Glomerular visceral epithelial cell (primary cell): ENCODE results near the gene IRAK1.

Experiments
- DNase-seq: peaks from one replicate; pipeline ENCODE4 v3.0.0-alpha.2; 2016; ENCODE audit errors: extremely low spot score

IRAK1 gene

DNA sequence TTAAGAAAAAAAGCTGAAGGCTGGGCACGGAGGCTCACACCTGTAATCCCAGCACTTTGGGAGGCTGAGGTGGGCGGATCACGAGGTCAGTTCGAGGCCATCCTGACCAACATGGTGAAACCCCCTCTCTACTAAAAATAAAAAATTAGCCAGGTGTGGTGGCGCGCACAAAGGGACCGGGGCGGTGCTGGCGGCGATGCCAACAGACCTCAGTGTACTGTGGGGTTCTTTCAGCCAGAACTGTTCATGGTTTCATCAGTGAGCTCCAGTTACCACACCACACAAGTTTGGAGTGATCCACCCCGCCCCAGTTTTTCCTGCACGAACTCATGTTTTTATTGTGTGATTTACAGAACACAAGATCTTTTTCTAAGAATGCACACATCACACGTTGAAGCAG is 21.2 kb upstream of the IRAK1 start:
- DNase-seq: no peak

DNA sequence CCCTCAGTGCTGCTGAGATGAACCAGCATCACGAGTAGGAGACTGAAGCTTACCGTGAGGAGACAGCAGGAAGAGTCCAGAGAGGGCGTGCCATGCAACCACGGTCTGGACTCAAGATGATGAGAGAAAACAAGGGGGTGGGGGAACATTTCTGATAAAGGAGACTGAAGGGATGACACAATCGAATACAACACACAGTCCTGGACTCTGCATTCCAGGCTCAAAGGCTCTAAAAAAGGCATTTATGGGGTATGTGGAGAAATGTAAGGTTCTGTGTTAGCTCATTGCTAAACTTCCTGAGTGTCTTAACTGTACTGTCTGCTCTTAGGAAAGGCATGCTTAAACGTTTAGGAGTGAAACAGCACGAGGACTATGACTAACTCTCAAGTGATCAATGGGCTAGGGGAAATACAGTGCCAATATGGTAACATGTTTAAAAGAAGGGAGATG is 20.6 kb upstream of the IRAK1 start:
- DNase-seq: no peak

GRCh38 chrX:154039577-154039976 is 19.9 kb upstream of the IRAK1 start:
- DNase-seq: no peak

GRCh38 chrX:154038656-154039055 is 19.0 kb upstream of the IRAK1 start:
- no peak for DNase-seq

GRCh38 chrX:154037754-154038153 is 18.1 kb upstream of the IRAK1 start:
- no peak for DNase-seq

DNA sequence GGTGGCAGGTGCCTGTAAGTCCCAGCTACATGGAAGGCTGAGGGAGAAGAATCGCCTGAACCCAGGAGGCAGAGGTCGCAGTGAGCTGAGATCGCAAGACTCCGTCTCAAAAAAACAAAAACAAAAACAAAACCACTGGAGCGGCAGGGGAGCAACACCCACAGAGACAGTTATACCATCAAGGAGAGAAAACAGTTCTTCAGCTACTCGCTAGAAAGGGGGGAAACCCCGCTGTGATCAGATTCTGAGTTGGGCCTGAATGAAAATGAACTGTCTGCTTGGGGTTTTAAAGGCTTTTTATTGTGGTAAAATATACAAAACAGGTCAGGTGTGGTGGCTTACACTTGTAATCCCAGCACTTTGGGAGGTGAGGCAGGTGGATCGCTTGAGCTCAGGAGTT is 16.8 kb upstream of the IRAK1 start:
- DNase-seq: no peak

- DNase-seq: no peak
Measured at GRCh38 chrX:154033848-154034247, 14.1 kb upstream of the IRAK1 start.

DNA sequence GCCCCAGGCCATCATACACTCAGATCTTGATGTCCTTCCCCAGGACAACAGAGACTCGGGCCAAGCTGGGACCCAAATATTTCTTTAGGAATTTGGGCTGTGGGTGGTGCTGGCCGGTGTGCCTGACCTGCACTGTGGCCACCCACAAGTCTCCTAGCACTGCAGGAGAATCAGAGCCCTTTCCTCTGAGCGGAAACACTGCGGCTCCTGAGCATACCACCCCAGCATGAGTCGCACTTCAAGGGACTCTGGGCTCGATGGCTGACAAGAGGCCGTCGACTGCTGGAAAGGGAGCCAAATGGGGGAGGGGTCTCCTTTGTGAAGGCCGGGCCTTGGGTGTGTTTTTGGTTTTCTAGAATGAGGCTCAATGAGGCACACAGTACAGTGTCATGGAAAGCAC is 13.0 kb upstream of the IRAK1 start:
- no peak for DNase-seq

- DNase-seq: no peak
Measured at GRCh38 chrX:154032160-154032559, 12.5 kb upstream of the IRAK1 start.

- no peak for DNase-seq
Measured at GRCh38 chrX:154030715-154031305, 11.1 kb upstream of the IRAK1 start.

GRCh38 chrX:154030266-154030665 is 10.6 kb upstream of the IRAK1 start:
- no peak for DNase-seq

DNA sequence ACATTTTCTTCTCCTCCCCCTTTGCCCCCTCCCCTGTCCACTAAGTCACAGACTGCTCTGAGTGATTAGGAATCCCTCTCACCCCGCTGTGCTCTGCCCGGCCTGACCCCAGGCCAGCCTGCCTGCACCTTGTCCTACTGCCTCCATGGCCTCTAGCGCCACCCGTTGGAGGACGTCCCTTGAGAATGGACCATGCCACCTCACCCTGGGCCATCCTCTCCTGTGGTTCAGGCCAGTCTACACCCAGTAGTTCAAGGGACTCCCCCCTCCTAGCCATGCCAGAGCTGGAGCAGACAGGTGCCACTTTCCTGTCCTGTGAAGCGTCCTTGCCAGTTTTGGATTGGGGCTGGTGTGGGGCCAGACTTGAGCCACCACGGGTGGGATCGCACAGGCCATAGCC is 9.7 kb upstream of the IRAK1 start:
- no peak for DNase-seq

GRCh38 chrX:154028502-154029184 is 8.9 kb upstream of the IRAK1 start:
- no peak for DNase-seq

- DNase-seq: no peak
Measured at GRCh38 chrX:154027986-154028385, 8.3 kb upstream of the IRAK1 start.

- no peak for DNase-seq
Measured at GRCh38 chrX:154027022-154027402, 7.3 kb upstream of the IRAK1 start.

GRCh38 chrX:154026136-154027021 is 6.7 kb upstream of the IRAK1 start:
- DNase-seq: no peak

DNA sequence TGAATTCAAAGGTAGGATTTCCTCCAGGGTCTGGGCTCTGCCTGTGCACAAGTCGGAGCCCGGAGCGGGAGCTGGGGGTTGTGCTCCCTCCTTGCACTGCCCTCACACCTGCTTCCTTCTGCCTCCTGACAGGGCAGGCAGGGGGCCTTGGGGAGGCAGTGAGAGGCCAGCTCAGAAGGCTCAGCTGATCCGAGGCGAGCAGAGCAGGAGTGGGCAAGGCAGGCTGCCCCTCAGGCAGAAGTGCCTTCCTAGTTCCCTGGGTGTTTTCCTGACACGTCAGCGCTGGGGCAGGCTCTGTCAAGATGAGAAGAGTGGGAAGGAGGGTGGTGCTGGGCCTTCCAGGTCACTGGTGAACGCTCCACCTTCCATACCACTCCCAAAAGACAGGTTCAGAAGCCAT is 5.5 kb upstream of the IRAK1 start:
- no peak for DNase-seq

DNA sequence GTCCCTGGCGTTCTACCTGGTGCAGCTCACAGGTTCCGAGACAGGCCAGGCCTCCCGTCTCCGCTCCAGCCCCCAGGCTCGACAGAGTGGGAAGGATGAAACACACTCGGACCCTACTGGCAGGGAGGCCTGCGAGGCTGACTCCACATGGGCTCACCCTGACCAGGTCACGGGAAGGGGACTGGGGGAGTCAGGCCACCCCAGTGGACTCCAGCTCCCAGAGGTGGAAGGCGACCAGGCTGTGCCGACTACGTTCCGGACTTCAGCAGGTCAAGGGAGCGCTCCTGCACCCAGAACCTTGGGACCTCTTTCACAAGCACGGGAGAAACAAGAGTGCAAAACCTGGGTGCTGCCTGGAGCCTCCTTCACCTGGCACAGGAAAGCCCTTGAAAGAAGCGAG is 4.6 kb upstream of the IRAK1 start:
- DNase-seq: no peak

- no peak for DNase-seq
Measured at GRCh38 chrX:154023276-154024000, 3.7 kb upstream of the IRAK1 start.

- no peak for DNase-seq
Measured at GRCh38 chrX:154022108-154022507, 2.4 kb upstream of the IRAK1 start.

DNA sequence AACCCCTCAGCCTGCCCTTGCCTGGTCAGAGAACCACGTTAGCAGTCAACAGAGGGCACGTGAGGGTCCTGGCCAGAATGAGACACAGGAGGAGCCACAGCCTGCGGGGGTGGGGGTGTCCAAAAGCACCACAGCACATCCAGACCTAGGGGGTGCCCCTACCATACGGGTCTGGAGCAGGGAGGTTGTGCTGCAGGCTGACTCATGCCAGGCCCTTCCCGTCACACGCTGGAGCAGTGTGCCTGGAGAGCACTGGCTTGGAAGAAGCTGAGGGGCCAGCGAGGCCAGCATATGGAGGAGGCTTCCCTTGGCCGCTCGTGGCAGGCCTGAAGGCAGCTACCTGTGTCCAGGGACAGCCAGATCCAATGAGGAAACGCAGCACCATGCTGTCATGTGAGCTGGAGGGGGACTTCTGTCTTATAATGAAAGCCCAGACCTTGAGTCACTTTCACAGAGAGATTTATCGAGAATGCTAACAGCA is 1.5 kb upstream of the IRAK1 start:
- peak; percentile 65 for DNase-seq

DNA sequence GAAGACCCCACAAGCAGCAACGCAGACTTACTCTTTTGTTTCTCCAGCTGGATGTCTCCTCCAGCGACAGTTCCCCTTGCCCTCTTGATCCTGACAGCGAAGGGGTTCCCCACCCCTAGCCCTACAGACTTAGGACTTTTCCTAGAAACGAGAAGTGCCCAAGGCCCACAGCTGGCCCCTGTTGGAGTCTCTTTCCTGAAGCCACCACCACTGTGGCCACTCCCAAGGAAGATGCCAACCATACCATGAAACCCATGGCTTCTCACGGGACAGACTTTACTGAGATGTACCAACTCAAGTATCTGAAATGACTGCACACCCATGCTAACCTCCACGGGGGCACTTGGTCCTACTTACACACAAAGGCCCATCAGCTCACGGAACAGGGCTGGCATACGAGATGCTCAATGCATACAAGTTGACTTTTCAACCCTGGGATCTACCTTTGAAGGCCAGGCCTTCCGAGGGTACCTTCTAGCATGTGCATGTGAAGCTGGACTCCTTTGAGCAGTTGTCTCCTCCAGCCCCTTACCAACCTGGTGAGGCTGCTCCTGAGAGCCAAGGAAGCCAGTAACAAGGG is 924 bp upstream of the IRAK1 start:
- DNase-seq: no peak
